Hepatocyte (in vitro differentiated cells): ENCODE measurements around the gene NMRAL1. TPM values are rescaled to one million over a fixed set of nuclear protein-coding genes. Genes with fewer than 3 reads are reported as not detected.

Experiments
- DNase-seq: peaks from one replicate; pipeline ENCODE4 v3.0.0-alpha.2; 2016; ENCODE audit warnings: low spot score
- H2AFZ ChIP-seq: fragments of 200-600 bp; sonication (generic); 2 replicates; pipeline ENCODE4 v1.6.0; 2016; ENCODE audit warnings: antibody characterized with exemption, mild to moderate bottlenecking
- H3K27ac ChIP-seq: fragments of 200-600 bp; sonication (generic); 2 replicates; pipeline ENCODE4 v1.5.1; 2016; ENCODE audit warnings: mild to moderate bottlenecking
- H3K27me3 ChIP-seq: fragments of 200-600 bp; sonication (generic); 2 replicates; pipeline ENCODE4 v1.6.1; 2016
- H3K36me3 ChIP-seq: fragments of 200-600 bp; sonication (generic); replicated peaks from 2 replicates; pipeline ENCODE4 v1.5.1; 2016; ENCODE audit warnings: low read depth; ENCODE audit not compliant: insufficient read depth
- H3K4me1 ChIP-seq: fragments of 200-600 bp; sonication (generic); 2 replicates; pipeline ENCODE4 v1.5.1; 2016; ENCODE audit warnings: mild to moderate bottlenecking, moderate library complexity; ENCODE audit not compliant: insufficient read depth
- H3K4me2 ChIP-seq: fragments of 200-600 bp; sonication (generic); 2 replicates; pipeline ENCODE4 v1.6.0; 2016
- H3K4me3 ChIP-seq: fragments of 200-600 bp; sonication (generic); 2 replicates; pipeline ENCODE4 v1.5.1; 2016; ENCODE audit warnings: mild to moderate bottlenecking
- H3K79me2 ChIP-seq: fragments of 200-600 bp; sonication (generic); 2 replicates; pipeline ENCODE4 v1.6.0; 2017; ENCODE audit warnings: mild to moderate bottlenecking
- H3K9me2 ChIP-seq: fragments of 200-600 bp; sonication (generic); replicated peaks from 2 replicates; pipeline ENCODE4 v1.6.0; 2017; ENCODE audit warnings: mild to moderate bottlenecking; ENCODE audit not compliant: insufficient read depth
- H3K9me3 ChIP-seq: fragments of 200-600 bp; sonication (generic); 2 replicates; pipeline ENCODE4 v1.5.1; 2016; ENCODE audit warnings: low read depth, mild to moderate bottlenecking
- H4K20me1 ChIP-seq: fragments of 200-600 bp; sonication (generic); 2 replicates; pipeline ENCODE4 v1.6.0; 2016; ENCODE audit warnings: mild to moderate bottlenecking; ENCODE audit not compliant: insufficient read depth, poor library complexity, severe bottlenecking
- EZH2 ChIP-seq: fragments of 200-600 bp; sonication (generic); IDR thresholded peaks from 2 replicates; pipeline ENCODE4 v1.6.1; 2016; ENCODE audit warnings: antibody characterized with exemption, mild to moderate bottlenecking, borderline replicate concordance
- EZH2phosphoT487 ChIP-seq: fragments of 200-600 bp; sonication (generic); IDR thresholded peaks from one replicate; pipeline ENCODE4 v1.6.1; 2018; ENCODE audit warnings: antibody characterized with exemption, mild to moderate bottlenecking, low read depth, moderate library complexity; ENCODE audit not compliant: unreplicated experiment, severe bottlenecking
- WGBS: methylation state at CpG from one replicate; pipeline ENCODE4 v1.1.6; 2016; ENCODE audit warnings: low lambda C conversion rate; ENCODE audit errors: missing lambda C conversion rate; 5-methylcytosine and 5-hydroxymethylcytosine counted together
- polyA plus RNA-seq: library from polyadenylated mRNA; unstranded; fragments of >200 nt; fragmentation: Nextera tagmentation; extraction: Ambion mirVana; gene quantifications from 2 replicates; pipeline ENCODE4 v1.2.1, GENCODE V29; 2016
- total RNA-seq: library from RNA; depleted of rRNA; stranded (reverse); fragments of >200 nt; gene quantifications from 2 replicates; pipeline ENCODE4 v1.2.3, GENCODE V29; 2014
- TF ChIP-seq, protein P1 (sequence below): fragments of 200-600 bp; sonication (generic); IDR thresholded peaks from 2 replicates; pipeline ENCODE4 v1.5.1; 2016; ENCODE audit warnings: antibody characterized with exemption, mild to moderate bottlenecking; ENCODE audit not compliant: poor library complexity

Gene NMRAL1
- total and polyA plus RNA-seq, 2 experiments from 2014 or later, result 47.5 to 47.6 TPM

DNA sequence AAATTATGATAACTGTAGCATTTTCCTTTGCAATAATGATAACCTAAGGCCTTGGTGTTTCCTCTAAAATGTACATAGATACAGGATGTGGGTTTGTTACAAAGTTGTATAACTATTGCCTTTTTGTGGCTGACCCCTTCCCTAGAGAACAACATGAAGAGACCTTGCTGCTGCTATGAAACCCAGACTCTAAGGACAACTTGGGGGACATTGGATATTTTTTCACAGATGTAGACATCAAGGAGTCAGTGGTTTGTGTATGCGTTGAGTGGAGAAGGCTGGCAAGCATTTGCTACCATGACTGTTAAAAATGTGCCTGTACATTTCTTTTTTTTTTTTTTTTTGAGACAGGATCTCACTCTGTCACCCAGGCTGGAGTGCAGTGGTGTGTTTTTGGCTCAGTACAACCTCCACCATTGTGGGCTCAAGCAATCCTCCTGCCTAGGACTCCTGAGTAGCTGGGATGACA is 14.1 kb upstream of the NMRAL1 start:
- H2AFZ ChIP-seq, result no peak overlapping the region
- no peak for TF ChIP-seq EZH2
- TF ChIP-seq, protein P1, sequence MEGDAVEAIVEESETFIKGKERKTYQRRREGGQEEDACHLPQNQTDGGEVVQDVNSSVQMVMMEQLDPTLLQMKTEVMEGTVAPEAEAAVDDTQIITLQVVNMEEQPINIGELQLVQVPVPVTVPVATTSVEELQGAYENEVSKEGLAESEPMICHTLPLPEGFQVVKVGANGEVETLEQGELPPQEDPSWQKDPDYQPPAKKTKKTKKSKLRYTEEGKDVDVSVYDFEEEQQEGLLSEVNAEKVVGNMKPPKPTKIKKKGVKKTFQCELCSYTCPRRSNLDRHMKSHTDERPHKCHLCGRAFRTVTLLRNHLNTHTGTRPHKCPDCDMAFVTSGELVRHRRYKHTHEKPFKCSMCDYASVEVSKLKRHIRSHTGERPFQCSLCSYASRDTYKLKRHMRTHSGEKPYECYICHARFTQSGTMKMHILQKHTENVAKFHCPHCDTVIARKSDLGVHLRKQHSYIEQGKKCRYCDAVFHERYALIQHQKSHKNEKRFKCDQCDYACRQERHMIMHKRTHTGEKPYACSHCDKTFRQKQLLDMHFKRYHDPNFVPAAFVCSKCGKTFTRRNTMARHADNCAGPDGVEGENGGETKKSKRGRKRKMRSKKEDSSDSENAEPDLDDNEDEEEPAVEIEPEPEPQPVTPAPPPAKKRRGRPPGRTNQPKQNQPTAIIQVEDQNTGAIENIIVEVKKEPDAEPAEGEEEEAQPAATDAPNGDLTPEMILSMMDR, result no peak
- H3K9me2 ChIP-seq, result no peaks in the 10 kb centered on the region
- no peaks in the 10 kb centered on the region for H3K27me3 ChIP-seq
- no peak for DNase-seq
- peaks cover 64% of the 10 kb centered on the region for H3K79me2 ChIP-seq
- no peaks in the 10 kb centered on the region for H3K9me3 ChIP-seq
- peaks cover 10% of the 10 kb centered on the region for H3K4me1 ChIP-seq
- peak overlapping the region; percentile 66 for H3K27ac ChIP-seq
- H3K36me3 ChIP-seq, result no peaks in the 10 kb centered on the region
- WGBS, result 95% methylated on average over 1 of the region's 1 CpG
- no peak overlapping the region for H3K4me2 ChIP-seq
- peaks cover 2% of the 10 kb centered on the region for H4K20me1 ChIP-seq
- H3K4me3 ChIP-seq, result no peak overlapping the region

DNA sequence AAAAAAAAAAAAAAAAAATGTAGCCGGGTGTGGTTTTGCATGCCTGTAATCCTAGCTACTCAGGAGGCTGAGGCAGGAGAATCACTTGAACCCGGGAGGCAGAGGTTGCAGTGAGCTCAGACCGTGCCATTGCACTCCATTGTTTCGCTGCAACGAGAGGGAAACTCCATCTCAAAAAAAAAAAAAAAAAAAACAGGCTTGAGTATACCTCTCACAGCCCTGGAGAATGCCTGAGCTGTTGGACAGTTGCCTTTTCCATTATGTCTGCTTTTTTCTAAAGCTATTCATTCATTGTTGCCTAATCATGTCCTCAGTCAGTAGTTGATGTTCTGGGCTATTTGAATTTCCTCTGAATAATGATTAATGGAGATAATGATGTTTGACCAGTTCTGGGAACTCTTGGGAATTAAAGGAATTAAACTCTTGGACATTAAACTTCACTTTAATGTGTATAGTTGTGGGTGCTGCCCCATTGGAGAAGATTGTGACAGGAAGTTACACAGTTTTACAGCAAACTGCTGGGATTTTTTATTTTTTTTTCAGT is 13.6 kb upstream of the NMRAL1 start:
- peaks cover 2% of the 10 kb centered on the region for H4K20me1 ChIP-seq
- no peaks in the 10 kb centered on the region for H3K27me3 ChIP-seq
- H3K9me3 ChIP-seq, result no peaks in the 10 kb centered on the region
- TF ChIP-seq EZH2 (no peak), EZH2phosphoT487 (no peak)
- TF ChIP-seq, protein P1, result no peak
- H3K4me1 ChIP-seq, result peaks cover 10% of the 10 kb centered on the region
- H3K4me2 ChIP-seq, result no peak overlapping the region
- H3K36me3 ChIP-seq, result no peaks in the 10 kb centered on the region
- no peak for DNase-seq
- 87% methylated on average over 5 of the region's 5 CpGs for WGBS
- H3K9me2 ChIP-seq, result no peaks in the 10 kb centered on the region
- peak overlapping the region; percentile 66 for H3K27ac ChIP-seq
- no peak overlapping the region for H3K4me3 ChIP-seq
- H2AFZ ChIP-seq, result no peak overlapping the region
- peaks cover 63% of the 10 kb centered on the region for H3K79me2 ChIP-seq

DNA sequence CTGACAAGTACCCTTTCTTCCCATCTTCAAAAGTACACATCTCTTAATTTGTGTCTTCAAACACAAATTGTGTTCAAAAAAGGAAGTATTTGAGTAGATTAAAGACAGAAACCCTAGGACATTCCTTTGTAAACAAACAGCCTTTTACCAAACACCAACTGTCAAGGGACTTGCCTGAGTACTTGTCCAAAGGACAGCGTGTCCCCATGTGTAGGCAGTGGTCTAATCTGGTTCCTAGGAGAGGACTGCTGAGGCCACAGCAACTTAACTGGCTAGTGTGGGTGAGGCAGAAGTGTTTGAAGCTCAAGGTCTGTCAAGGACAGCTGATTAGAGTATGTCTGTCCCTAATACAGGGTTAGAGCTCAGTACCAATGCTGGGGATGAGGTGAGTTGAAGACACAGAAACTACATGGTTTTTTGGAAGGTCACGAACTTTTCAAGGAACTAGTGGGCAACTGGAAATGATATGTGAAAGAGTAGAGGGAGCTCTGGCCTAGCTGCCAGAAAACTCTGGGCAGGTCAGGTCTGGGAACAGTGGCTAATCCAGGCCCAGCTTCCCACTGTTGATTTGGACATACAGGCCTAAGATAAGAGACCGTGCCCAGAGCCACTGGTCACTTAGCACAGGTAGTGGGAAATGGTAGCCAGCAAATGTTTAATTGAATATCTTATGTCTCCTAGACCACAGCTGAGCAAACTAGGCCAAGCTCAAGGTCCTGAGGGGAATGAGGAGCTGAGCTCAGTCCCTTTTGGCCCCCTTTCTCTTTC is 11.9 kb upstream of the NMRAL1 start:
- DNase-seq, result no peak
- no peaks in the 10 kb centered on the region for H3K36me3 ChIP-seq
- no peaks in the 10 kb centered on the region for H3K9me2 ChIP-seq
- no peak overlapping the region for H3K4me2 ChIP-seq
- peaks cover 14% of the 10 kb centered on the region for H3K4me1 ChIP-seq
- peak overlapping the region; percentile 73 for H3K27ac ChIP-seq
- peaks cover 62% of the 10 kb centered on the region for H3K79me2 ChIP-seq
- H3K9me3 ChIP-seq, result no peaks in the 10 kb centered on the region
- H3K27me3 ChIP-seq, result no peaks in the 10 kb centered on the region
- 77% methylated on average over 3 of the region's 3 CpGs for WGBS
- no peak overlapping the region for H3K4me3 ChIP-seq
- no peak overlapping the region for H2AFZ ChIP-seq
- peaks cover 2% of the 10 kb centered on the region for H4K20me1 ChIP-seq
- TF ChIP-seq EZH2 (no peak), EZH2phosphoT487 (no peak)
- TF ChIP-seq, protein P1, result no peak
